Choroid plexus epithelial cell (primary cell): ENCODE data around the gene NOL9.

Source experiments
- DNase-seq: peaks from one replicate; pipeline ENCODE4 v3.0.0-alpha.2; 2010; ENCODE audit warnings: low read depth
- H3K4me3 ChIP-seq: 2 replicates; pipeline ENCODE4 v1.5.1; 2011; ENCODE audit warnings: low read depth, mild to moderate bottlenecking, control low read depth, low read length, moderate library complexity
- CTCF ChIP-seq: conservative IDR thresholded peaks from 2 replicates; pipeline ENCODE4 v1.5.1; 2011; ENCODE audit warnings: low read depth, mild to moderate bottlenecking, control low read depth, inconsistent platforms, low read length, moderate library complexity

Gene NOL9

DNA sequence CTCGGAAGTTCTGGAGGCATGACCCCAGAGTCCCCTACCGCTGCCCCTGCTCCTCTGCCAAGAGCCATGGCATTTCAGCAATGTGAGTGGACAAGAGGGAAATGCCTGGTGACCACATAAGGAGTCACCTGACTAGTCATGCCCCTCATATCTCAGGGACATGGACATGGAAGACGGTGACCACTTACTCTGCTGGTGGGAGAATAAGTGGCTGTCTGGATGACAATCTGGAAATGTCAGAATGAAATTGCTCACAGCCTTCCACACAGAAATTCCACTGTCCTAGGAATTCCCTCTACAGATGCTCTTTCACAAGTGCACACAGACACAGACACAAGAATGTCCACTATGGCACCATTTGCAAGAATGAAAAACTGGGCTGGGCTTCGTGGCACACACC lies 38.5 kb downstream of the NOL9 start:
- DNase-seq: no peak
- H3K4me3 ChIP-seq: no peak overlapping the region
- no peak for TF ChIP-seq CTCF

DNA sequence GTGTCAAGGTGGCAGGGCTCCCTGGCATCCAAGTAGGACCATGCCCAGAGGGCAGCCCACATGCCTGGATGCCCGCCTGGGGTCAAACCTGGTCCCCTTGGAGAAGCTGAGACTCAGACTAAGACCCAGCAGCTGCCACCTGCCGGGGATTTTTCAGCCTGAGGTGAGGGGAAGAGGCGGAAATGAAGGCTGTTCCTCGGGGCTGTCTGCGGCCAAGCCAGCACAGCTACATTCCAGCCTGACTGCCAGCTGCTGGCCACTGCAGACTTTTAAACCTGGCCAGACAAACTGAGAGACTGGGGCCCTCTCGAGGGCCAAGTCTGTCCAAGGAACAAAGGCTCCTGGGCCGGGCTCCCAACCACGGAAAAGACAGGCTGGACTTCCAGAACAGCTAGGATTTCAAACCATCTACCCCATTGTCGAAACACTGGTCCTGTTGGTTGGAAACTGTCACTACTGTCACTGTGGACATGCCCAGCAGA lies 41.0 kb downstream of the NOL9 start:
- no peak for DNase-seq
- H3K4me3 ChIP-seq: no peak overlapping the region
- no peak for TF ChIP-seq CTCF

DNA sequence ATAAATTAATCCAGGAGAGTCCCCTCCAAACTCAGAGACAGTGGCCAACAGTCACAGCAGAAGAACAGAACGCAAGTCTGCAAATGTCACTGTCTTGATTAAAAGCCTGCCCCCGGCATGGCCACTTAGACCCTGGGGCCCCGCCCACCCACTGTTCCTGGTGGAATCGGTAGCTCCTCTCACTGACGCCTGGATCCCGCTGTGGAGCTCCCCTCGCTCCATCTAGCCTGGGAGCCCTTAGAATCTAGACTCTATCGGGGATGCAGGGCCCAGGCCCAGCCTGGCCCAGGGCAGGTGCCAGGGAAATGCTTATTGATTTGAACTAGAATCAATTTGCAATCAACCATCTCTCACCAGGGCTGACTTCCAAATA lies 41.4 kb downstream of the NOL9 start:
- H3K4me3 ChIP-seq: no peak overlapping the region
- DNase-seq: no peak
- TF ChIP-seq CTCF: no peak

- no peak overlapping the region for H3K4me3 ChIP-seq
- TF ChIP-seq CTCF: no peak
- no peak for DNase-seq
Measured at GRCh38 chr1:6512245-6512907, 41.9 kb downstream of the NOL9 start.

GRCh38 chr1:6511561-6512244 lies 42.6 kb downstream of the NOL9 start:
- no peak for DNase-seq
- no peak overlapping the region for H3K4me3 ChIP-seq
- no peak for TF ChIP-seq CTCF

DNA sequence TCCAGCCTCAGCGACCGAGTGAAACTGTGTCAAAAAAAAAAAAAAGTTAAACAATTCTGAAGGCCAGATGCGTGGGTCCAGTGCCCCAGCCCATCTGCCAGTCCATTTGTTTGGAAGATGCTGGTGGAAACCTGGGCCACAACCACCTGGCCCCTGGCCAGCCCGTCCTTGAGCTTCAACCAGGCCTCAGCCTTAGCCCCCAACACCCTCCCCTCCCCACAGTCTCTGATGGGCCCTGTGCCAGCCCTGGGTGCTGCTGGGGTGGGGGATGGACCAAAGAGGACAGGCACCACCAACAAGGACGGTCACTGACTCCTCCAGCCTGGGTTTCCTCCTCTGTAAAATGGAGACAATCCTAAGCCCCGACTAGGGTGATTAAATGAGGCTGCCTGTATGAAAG lies 43.3 kb downstream of the NOL9 start:
- TF ChIP-seq CTCF: no peak
- H3K4me3 ChIP-seq: no peak overlapping the region
- DNase-seq: no peak

- DNase-seq: no peak
- no peak for TF ChIP-seq CTCF
- H3K4me3 ChIP-seq: no peak overlapping the region
Measured at GRCh38 chr1:6510493-6510892, 43.8 kb downstream of the NOL9 start.
